Spleen (tissue), 11 donors: Measurements from ENCODE around the gene MTA1. TPM values are rescaled to one million over a fixed set of nuclear protein-coding genes. Genes with fewer than 3 reads are reported as not detected.

ENCODE experiments used
- DNase-seq: peaks from one replicate; pipeline ENCODE4 v3.0.0-alpha.2; 2020
- H3K27ac ChIP-seq, 8 donors: fragments of 200-600 bp; sonication (generic) in 7 of 8; 1 replicate in 4 of 8; 2 replicates in 4 of 8; pipeline versions ENCODE4 v1.5.0 to v1.8.0; 2016 to 2021; ENCODE audit warnings: inconsistent platforms in 4 of 8, mild to moderate bottlenecking in 4 of 8, moderate library complexity in 1 of 8
- H3K27me3 ChIP-seq, 7 donors: fragments of 200-600 bp; sonication (generic) in 6 of 7; replicated peaks in 1 of 7; 1 replicate in 4 of 7; 2 replicates in 3 of 7; pipeline versions ENCODE4 v1.5.0 to v1.8.0; 2016 to 2021; ENCODE audit warnings: inconsistent platforms in 3 of 7, mild to moderate bottlenecking in 1 of 7
- H3K36me3 ChIP-seq, 6 donors: fragments of 200-600 bp; sonication (generic) in 5 of 6; 1 replicate in 4 of 6; 2 replicates in 2 of 6; pipeline versions ENCODE4 v1.5.0 to v1.8.0; 2016 to 2021; ENCODE audit warnings: inconsistent platforms in 2 of 6
- H3K4me1 ChIP-seq, 6 donors: fragments of 200-600 bp; sonication (generic) in 5 of 6; 1 replicate in 3 of 6; 2 replicates in 3 of 6; pipeline versions ENCODE4 v1.5.0 to v1.8.0; 2016 to 2021; ENCODE audit warnings: inconsistent platforms in 3 of 6
- H3K4me3 ChIP-seq, 8 donors: fragments of 200-600 bp; sonication (generic) in 7 of 8; 1 replicate in 4 of 8; 2 replicates in 4 of 8; pipeline versions ENCODE4 v1.5.0 to v1.8.0; 2016 to 2021; ENCODE audit warnings: inconsistent platforms in 4 of 8, mild to moderate bottlenecking in 4 of 8, moderate library complexity in 2 of 8
- H3K9me3 ChIP-seq, 8 donors: fragments of 200-600 bp; sonication (generic) in 7 of 8; 1 replicate in 4 of 8; 2 replicates in 4 of 8; pipeline versions ENCODE4 v1.5.0 to v1.8.0; 2016 to 2021; ENCODE audit warnings: inconsistent platforms in 4 of 8
- POLR2A ChIP-seq, 3 donors: fragments of 450-650 bp; IDR thresholded peaks; one replicate each; pipeline ENCODE4 v1.5.1; 2017; ENCODE audit warnings: antibody characterized with exemption in 3 of 3, mild to moderate bottlenecking in 1 of 3
- POLR2AphosphoS5 ChIP-seq, 3 donors: sonication (generic); formaldehyde crosslinking; IDR thresholded peaks; one replicate each; pipeline ENCODE4 v1.5.1; 2017; ENCODE audit warnings: antibody characterized with exemption in 3 of 3
- WGBS, 5 donors: extraction: QIAGEN DNeasy Blood & Tissue Kit in 3 of 5; methylation state at CpG; one replicate each; pipeline versions ENCODE4 v1.1.5 to v1.1.7; 2013 to 2018; 5-methylcytosine and 5-hydroxymethylcytosine counted together
- intact Hi-C: fragments of 100-400 bp; cut with DNase I; formaldehyde crosslinking; loops from one replicate; pipeline ENCODE4 v1.15.0; 2023; ENCODE audit warnings: low total_unique reads
- polyA plus RNA-seq, 3 donors: library from polyadenylated mRNA; stranded (reverse); fragments of 200-250 nt; gene quantifications; one replicate each; pipeline ENCODE4 v1.2.1, GENCODE V29; 2013
- total RNA-seq, 7 donors: library from RNA; depleted of rRNA in 3 of 7; stranded (reverse); fragments of >200 nt in 3 of 7; fragmentation: NEBNext Ultra II Directional in 4 of 7; extraction: Animal tissue kit (Norgen Biotek cat#: 25700) in 4 of 7; gene quantifications; one replicate each; pipeline versions ENCODE4 v1.1.0 to v1.2.1, GENCODE V29; 2016 to 2021
- TF ChIP-seq, protein P1 (sequence below), 11 experiments: fragments of 200-600 bp in 7 of 11; fragments of 450-650 bp in 4 of 11; sonication (generic) in 4 of 11; IDR thresholded peaks in 8 of 11; conservative IDR thresholded peaks in 3 of 11; 1 replicate in 7 of 11; 2 replicates in 4 of 11; pipeline versions ENCODE4 v1.4.0 to v1.8.0; 2016 to 2021; ENCODE audit warnings: antibody characterized with exemption in 11 of 11, inconsistent platforms in 4 of 11, mild to moderate bottlenecking in 1 of 11
- donor health status: healthy with polysubstance abuse.
- donor health status: DM: no; HTN: no; CAD: no; lungs with moderate emphysema.
- donor health status: DM: no; HTN: no; CAD: no.
- donor health status: Bipolar disorder and iron deficiency.
- donor health status: healthy.
- donor health status: DM: no; HTN: no; CAD: no.
- donor health status: DM: yes; HTN: yes; CAD: no.

MTA1 gene
- total and polyA plus RNA-seq, 10 donors = 33.0 to 128 (median 78.2) TPM

DNA sequence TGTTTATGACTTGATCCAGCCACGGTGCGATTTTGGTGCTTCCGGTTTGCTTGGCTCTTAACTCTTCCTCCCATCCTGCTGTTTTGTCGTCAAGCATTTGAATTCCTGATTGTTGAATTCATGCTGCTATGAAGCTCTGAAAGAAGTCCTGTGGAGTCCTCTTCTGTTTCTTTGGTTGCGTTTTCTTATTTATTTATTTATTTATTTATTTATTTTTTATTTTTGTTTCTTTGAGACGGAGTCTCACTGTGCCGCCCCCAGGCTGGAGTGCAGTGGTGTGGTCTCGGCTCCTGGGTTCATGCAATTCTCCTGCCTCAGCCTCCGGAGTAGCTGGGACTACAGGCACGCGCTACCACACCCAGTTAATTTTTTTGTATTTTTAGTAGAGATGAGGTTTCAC is 3.0 kb upstream of the MTA1 start:
- WGBS, 5 donors = 94 to 98% (median 97%) methylated on average over 11 of the region's 11 CpGs
- no peak overlapping the region for H3K4me3 ChIP-seq
- TF ChIP-seq, protein P1, sequence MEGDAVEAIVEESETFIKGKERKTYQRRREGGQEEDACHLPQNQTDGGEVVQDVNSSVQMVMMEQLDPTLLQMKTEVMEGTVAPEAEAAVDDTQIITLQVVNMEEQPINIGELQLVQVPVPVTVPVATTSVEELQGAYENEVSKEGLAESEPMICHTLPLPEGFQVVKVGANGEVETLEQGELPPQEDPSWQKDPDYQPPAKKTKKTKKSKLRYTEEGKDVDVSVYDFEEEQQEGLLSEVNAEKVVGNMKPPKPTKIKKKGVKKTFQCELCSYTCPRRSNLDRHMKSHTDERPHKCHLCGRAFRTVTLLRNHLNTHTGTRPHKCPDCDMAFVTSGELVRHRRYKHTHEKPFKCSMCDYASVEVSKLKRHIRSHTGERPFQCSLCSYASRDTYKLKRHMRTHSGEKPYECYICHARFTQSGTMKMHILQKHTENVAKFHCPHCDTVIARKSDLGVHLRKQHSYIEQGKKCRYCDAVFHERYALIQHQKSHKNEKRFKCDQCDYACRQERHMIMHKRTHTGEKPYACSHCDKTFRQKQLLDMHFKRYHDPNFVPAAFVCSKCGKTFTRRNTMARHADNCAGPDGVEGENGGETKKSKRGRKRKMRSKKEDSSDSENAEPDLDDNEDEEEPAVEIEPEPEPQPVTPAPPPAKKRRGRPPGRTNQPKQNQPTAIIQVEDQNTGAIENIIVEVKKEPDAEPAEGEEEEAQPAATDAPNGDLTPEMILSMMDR (IDR thresholded peaks at IDR 0.05 in 8 of 11, conservative IDR thresholded peaks at IDR 0.05 in 3 of 11) = no peak
- no peak for TF ChIP-seq POLR2AphosphoS5 (IDR thresholded peaks at IDR 0.05)
- TF ChIP-seq POLR2A (IDR thresholded peaks at IDR 0.05) = no peak
- no peak for DNase-seq
- no peaks in the 10 kb centered on the region for H3K36me3 ChIP-seq
- no peaks in the 10 kb centered on the region for H3K9me3 ChIP-seq
- intact Hi-C loops = no loop called here
- H3K27me3 ChIP-seq = peaks cover 0 to 36% (median 17%) of the 10 kb centered on the region in 7 donors
- peaks cover 21 to 53% (median 42%) of the 10 kb centered on the region in 6 donors for H3K4me1 ChIP-seq
- H3K27ac ChIP-seq = no peak overlapping the region

DNA sequence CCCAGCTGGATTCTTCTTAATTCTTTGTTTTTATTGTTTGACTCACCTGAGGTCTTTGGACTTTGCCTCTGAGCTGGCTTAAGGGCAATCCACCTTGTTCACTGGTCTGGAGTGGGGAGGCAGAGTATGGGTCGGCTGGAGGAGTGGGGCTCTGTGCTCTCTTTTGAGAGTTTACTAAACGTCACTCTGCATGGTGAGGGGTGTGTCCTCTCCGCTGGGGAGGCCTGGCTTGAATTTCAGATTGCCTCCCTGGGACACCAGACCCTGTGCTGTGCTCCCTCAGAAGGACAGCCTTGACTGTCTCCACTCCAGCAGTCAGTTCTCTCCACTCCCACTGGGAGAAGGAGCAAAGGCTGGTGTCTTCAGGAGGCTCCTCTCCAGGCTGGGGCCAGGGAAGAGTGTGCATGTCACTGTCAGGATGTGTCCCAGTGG is 1.9 kb upstream of the MTA1 start:
- Histone ChIP-seq H3K27ac (no peak overlapping the region), H3K4me3 (no peak overlapping the region), H3K9me3 (no peaks in the 10 kb centered on the region), H3K4me1 (peaks cover 24 to 57% (median 47%) of the 10 kb centered on the region in 6 donors), H3K27me3 (peaks cover 0 to 25% (median 7%) of the 10 kb centered on the region in 7 donors), H3K36me3 (no peaks in the 10 kb centered on the region)
- TF ChIP-seq POLR2A (IDR thresholded peaks at IDR 0.05) (no peak), POLR2AphosphoS5 (IDR thresholded peaks at IDR 0.05) (no peak)
- TF ChIP-seq, protein P1 (IDR thresholded peaks at IDR 0.05 in 8 of 11, conservative IDR thresholded peaks at IDR 0.05 in 3 of 11) = no peak
- intact Hi-C loops = no loop called here
- DNase-seq = no peak
- WGBS, 5 donors = 84 to 93% (median 91%) methylated on average over 3 of the region's 3 CpGs

DNA sequence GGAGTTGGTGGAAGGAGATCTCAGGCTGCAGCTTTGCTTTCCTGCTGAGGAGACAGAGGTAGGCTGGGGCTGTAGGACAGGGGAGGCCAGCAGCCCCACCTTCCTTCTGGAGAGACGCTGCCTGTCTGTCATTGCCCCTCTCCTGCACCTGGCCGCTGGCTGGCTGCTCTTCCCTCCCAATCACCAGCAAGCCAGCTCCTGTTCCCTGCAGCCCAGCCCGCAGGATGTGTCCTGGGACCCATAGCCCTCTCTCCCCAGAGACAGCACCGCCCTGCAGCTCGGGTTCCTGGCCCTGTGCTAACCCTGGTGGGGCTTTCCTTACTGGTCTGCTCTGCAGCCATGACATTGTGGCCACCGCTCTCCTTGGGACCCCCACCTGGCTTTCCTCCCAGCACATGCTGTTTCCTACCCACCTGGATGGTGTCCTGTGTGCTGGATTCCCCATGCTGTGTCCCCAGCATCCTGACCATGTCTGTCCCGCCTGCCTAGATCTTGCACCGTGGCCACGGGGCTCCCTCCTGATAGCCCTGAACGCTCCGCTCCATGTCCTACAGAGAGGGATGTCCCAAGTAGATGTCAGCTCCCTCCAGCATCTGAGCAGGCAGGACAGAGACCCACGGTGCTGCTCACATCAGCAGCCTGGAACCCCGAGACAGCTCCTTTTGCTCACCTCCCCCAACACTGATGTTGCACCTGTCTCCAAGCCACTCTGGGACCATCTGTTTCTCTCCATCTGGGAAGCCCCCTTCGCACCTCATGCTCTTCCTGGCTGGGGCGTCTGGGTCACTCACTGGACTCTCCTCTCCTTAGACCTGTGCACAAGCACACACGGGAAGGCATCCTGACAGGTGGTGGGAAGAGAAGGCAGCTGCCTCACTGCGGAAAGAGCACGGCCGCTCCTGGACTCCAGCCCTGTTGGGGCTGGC is 1.1 kb upstream of the MTA1 start:
- H3K27me3 ChIP-seq = peaks cover 0 to 17% (median 3%) of the 10 kb centered on the region in 7 donors
- no peaks in the 10 kb centered on the region for H3K36me3 ChIP-seq
- peak overlapping the region in 1 of 8 donors; percentile 79 for H3K27ac ChIP-seq
- 79 to 86% (median 81%) methylated on average over 14 to 19 of the region's 19 CpGs for WGBS, 5 donors
- peaks cover 24 to 65% (median 49%) of the 10 kb centered on the region in 6 donors for H3K4me1 ChIP-seq
- intact Hi-C loops = no loop called here
- H3K4me3 ChIP-seq = peak overlapping the region in 6 of 8 donors; percentile 39 to 82 (median 56)
- no peak for DNase-seq
- no peaks in the 10 kb centered on the region for H3K9me3 ChIP-seq
- TF ChIP-seq, protein P1 (IDR thresholded peaks at IDR 0.05 in 8 of 11, conservative IDR thresholded peaks at IDR 0.05 in 3 of 11) = no peak
- no peak for TF ChIP-seq POLR2A (IDR thresholded peaks at IDR 0.05)
- no peak for TF ChIP-seq POLR2AphosphoS5 (IDR thresholded peaks at IDR 0.05)
